ENCODE data around the gene AQP12B. TPM values are rescaled to one million over a fixed set of nuclear protein-coding genes. Genes with fewer than 3 reads are reported as not detected.

Gene AQP12B
- total RNA-seq, 4 donors from 2014 or later = not detected

- DNase-seq (ENCODE audit: low spot score in 2 of 2) = no peak
- no peak for TF ChIP-seq POLR2A (IDR thresholded peaks at IDR 0.05)
- TF ChIP-seq, protein P1, sequence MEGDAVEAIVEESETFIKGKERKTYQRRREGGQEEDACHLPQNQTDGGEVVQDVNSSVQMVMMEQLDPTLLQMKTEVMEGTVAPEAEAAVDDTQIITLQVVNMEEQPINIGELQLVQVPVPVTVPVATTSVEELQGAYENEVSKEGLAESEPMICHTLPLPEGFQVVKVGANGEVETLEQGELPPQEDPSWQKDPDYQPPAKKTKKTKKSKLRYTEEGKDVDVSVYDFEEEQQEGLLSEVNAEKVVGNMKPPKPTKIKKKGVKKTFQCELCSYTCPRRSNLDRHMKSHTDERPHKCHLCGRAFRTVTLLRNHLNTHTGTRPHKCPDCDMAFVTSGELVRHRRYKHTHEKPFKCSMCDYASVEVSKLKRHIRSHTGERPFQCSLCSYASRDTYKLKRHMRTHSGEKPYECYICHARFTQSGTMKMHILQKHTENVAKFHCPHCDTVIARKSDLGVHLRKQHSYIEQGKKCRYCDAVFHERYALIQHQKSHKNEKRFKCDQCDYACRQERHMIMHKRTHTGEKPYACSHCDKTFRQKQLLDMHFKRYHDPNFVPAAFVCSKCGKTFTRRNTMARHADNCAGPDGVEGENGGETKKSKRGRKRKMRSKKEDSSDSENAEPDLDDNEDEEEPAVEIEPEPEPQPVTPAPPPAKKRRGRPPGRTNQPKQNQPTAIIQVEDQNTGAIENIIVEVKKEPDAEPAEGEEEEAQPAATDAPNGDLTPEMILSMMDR (IDR thresholded peaks at IDR 0.05) = no peak
- intact Hi-C loops (cut with DNase I; ENCODE audit: low total_unique reads) = no loop called here
- WGBS, 2 donors = 82 to 88% methylated on average over 15 of the region's 15 CpGs
- H3K4me3 ChIP-seq (ENCODE audit: low read depth, poor library complexity, severe bottlenecking) = no peak overlapping the region
These were observed 45.2 kb upstream of the AQP12B start for GRCh38 chr2:240727913-240728312.

GRCh38 chr2:240727439-240727838 lies 44.8 kb upstream of the AQP12B start:
- intact Hi-C loops (cut with DNase I; ENCODE audit: low total_unique reads) = no loop called here
- no peak for DNase-seq (ENCODE audit: low spot score in 2 of 2)
- TF ChIP-seq, protein P1 (IDR thresholded peaks at IDR 0.05) = no peak
- no peak for TF ChIP-seq POLR2A (IDR thresholded peaks at IDR 0.05)
- H3K4me3 ChIP-seq (ENCODE audit: low read depth, poor library complexity, severe bottlenecking) = no peak overlapping the region
- WGBS, 2 donors = 77 to 84% methylated on average over 10 to 14 of the region's 14 CpGs

- intact Hi-C loops (cut with DNase I; ENCODE audit: low total_unique reads) = no loop called here
- no peak for DNase-seq (ENCODE audit: low spot score in 2 of 2)
- TF ChIP-seq, protein P1 (IDR thresholded peaks at IDR 0.05) = no peak
- TF ChIP-seq POLR2A (IDR thresholded peaks at IDR 0.05) = no peak
- H3K4me3 ChIP-seq (ENCODE audit: low read depth, poor library complexity, severe bottlenecking) = no peak overlapping the region
- 89 to 91% methylated on average over 14 of the region's 14 CpGs for WGBS, 2 donors
These were observed 44.2 kb upstream of the AQP12B start for GRCh38 chr2:240726876-240727275.

DNA sequence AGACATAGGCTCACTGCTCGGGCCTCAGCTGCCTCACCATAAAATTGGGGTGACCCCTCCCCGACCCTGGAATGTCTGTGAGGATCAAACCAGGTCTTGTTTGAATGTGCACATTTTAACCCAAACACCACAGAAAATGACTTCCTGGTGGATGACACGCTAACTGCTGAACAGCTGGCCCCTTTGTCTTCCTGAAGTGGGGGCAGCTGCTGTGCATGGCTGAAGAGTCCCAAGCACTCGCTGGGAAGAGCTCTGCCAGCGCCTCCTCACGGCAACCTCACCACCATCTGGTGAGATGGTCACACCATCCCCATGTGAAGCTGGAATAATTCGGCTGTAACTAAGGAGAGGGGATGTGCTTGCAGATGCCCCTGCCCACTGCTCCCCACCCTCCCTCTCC lies 43.0 kb upstream of the AQP12B start:
- H3K4me3 ChIP-seq (ENCODE audit: low read depth, poor library complexity, severe bottlenecking) = no peak overlapping the region
- intact Hi-C loops (cut with DNase I; ENCODE audit: low total_unique reads) = no loop called here
- DNase-seq (ENCODE audit: low spot score in 2 of 2) = no peak
- WGBS, 2 donors = 73 to 74% methylated on average over 4 to 7 of the region's 7 CpGs
- TF ChIP-seq POLR2A (IDR thresholded peaks at IDR 0.05) = no peak
- TF ChIP-seq, protein P1 (IDR thresholded peaks at IDR 0.05) = no peak

DNA sequence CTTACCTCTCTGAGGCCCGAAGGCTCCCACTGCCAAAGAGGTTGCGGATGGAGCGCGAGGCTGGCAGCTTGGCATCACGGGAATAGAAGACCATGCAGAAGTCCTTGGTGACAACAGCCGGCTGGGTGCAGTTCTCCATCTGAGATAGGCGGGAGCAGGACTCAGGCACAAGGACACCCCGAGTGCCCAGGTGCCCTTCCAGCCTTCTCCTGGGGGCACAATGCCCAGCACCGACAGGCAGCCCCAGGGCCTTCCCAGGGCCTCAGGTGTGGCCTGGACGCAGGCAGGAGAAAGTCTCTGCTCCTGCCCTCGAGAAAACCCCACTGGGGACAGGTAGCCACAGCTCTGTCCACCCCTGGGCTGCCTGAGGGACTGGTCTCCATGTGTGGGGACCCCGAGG lies 42.6 kb upstream of the AQP12B start:
- TF ChIP-seq, protein P1 (IDR thresholded peaks at IDR 0.05) = no peak
- no peak for TF ChIP-seq POLR2A (IDR thresholded peaks at IDR 0.05)
- no peak for DNase-seq (ENCODE audit: low spot score in 2 of 2)
- 81 to 96% methylated on average over 8 to 9 of the region's 12 CpGs for WGBS, 2 donors
- intact Hi-C loops (cut with DNase I; ENCODE audit: low total_unique reads) = no loop called here
- no peak overlapping the region for H3K4me3 ChIP-seq (ENCODE audit: low read depth, poor library complexity, severe bottlenecking)

DNA sequence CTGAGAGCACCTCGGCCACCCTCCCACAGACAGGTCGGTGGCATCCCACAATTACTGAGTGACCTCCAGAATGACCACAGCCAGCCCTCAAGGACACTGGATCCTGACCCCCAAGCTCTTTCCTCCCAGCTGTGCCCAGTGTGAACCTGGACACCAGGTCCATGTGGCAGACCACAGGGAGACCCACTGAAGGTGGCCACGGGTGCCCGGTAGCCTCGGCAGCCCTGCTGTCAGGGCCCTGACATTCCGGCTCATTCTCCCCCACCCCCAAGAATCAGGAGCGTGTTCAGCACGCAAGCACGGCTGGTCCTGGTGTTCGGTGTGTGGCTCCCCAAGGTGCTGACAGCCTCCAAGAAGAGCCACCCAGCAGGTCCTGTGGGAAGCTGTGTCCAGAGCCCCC lies 41.7 kb upstream of the AQP12B start:
- no peak for DNase-seq (ENCODE audit: low spot score in 2 of 2)
- TF ChIP-seq POLR2A (IDR thresholded peaks at IDR 0.05) = no peak
- TF ChIP-seq, protein P1 (IDR thresholded peaks at IDR 0.05) = no peak
- no peak overlapping the region for H3K4me3 ChIP-seq (ENCODE audit: low read depth, poor library complexity, severe bottlenecking)
- WGBS, 2 donors = 85 to 94% methylated on average over 4 to 10 of the region's 10 CpGs
- intact Hi-C loops (cut with DNase I; ENCODE audit: low total_unique reads) = no loop called here
